D721Med (cell line): Measurements from ENCODE around the gene PGF.

Experiments used
- DNase-seq: peaks from one replicate; pipeline ENCODE4 v3.0.0; 2011; ENCODE audit warnings: low spot score; ENCODE audit not compliant: insufficient read length
- FAIRE-seq: peaks from 2 replicates; lab custom pipeline; 2011; peaks lifted over from hg19 to GRCh38; lab: Jason Lieb, UNC
- TF ChIP-seq, protein P1 (sequence below): IDR thresholded peaks from 2 replicates; pipeline ENCODE4 v1.5.1; 2012; ENCODE audit warnings: mild to moderate bottlenecking, control low read depth; ENCODE audit not compliant: insufficient read depth; ENCODE audit errors: missing control alignments

Gene PGF

DNA sequence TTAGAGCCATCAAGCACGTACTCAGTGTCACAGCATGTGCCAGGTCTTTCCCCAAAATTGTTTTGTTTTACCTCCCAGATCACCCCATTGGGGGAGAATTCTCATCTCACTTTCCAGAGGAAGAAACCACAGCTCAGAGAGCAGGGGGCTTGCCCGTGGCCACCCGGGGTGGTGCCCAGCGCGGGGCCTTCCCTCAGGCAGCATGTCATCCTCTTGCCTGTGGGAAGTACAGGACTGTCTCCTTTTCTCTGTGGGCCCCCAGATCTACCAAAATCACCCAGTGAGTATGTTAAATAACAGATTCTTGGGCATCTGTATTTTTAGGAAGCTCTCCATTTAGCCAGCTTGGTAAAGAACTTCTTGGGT is 38.2 kb downstream of the PGF start:
- TF ChIP-seq, protein P1, sequence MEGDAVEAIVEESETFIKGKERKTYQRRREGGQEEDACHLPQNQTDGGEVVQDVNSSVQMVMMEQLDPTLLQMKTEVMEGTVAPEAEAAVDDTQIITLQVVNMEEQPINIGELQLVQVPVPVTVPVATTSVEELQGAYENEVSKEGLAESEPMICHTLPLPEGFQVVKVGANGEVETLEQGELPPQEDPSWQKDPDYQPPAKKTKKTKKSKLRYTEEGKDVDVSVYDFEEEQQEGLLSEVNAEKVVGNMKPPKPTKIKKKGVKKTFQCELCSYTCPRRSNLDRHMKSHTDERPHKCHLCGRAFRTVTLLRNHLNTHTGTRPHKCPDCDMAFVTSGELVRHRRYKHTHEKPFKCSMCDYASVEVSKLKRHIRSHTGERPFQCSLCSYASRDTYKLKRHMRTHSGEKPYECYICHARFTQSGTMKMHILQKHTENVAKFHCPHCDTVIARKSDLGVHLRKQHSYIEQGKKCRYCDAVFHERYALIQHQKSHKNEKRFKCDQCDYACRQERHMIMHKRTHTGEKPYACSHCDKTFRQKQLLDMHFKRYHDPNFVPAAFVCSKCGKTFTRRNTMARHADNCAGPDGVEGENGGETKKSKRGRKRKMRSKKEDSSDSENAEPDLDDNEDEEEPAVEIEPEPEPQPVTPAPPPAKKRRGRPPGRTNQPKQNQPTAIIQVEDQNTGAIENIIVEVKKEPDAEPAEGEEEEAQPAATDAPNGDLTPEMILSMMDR, result no peak
- DNase-seq, result no peak
- no peak for FAIRE-seq

DNA sequence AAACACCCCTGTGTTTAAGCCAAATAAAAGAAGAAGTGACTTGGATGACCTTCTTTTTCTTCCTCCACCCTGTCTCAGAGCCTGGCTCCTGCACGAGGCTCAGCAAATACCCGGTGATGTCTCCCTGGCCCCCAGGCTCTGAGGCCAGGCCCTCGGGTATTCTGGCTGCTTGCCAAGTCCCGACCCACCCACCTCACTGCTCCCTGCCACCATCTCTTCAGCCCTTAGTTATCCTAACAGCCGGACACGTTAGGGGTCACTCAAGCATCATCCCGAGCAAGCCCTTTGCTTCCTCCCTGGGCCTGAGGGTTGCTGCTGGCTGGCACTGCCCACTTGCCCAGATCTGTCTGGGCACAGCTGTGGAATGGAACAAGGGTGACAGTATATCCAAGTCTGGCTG is 39.6 kb downstream of the PGF start:
- DNase-seq (no peak), FAIRE-seq (no peak)
- TF ChIP-seq, protein P1, result no peak

DNA sequence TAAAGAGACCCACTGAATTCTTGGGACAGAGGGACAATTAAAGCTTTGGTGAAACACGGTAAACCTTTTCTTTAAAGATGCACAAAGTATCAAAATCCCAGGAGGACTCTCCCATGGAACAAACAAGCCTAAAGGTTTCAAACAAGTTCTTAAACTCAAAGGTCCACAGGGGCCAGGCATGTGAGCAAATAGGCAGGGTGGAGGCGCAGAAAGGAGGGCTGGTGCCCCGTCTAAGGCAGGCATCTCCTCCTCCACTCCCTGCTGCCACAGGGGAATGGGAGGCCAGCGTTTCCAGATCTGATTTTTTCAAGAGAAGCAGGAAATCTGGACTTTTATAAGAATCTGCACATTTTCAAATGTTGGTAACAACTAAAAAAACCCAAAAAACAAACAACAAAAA is 40.0 kb downstream of the PGF start:
- TF ChIP-seq, protein P1, result no peak
- no peak for FAIRE-seq
- DNase-seq, result no peak

DNA sequence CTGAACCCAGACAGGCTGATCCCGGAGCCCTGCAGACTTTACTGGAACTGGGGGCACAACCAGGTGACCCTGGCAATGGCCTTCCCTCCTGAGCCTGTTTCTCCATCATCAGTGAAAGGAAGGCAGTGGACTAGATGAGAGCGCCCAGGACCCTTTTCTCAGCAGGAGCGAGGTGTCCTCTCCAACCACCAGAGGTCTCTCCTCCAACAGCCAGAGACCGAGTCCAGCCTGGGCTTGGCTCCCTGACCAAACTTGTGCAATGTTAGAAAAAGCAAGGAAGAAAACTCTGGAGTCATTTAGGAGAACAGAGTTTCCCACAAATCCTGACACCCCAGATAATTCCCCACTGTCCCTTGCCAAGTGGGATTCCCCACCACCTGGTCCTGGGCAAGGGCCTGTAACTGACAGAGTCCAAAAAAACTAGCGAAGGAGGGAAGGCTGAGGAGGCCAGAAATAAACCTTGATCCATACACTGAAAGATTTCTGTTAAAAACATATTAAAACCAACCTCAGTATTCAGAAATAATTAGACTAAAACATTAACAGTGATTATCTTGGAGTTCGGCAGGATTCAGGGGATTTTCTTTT is 41.3 kb downstream of the PGF start:
- FAIRE-seq (no peak), DNase-seq (no peak)
- TF ChIP-seq, protein P1, result peak; percentile 63

DNA sequence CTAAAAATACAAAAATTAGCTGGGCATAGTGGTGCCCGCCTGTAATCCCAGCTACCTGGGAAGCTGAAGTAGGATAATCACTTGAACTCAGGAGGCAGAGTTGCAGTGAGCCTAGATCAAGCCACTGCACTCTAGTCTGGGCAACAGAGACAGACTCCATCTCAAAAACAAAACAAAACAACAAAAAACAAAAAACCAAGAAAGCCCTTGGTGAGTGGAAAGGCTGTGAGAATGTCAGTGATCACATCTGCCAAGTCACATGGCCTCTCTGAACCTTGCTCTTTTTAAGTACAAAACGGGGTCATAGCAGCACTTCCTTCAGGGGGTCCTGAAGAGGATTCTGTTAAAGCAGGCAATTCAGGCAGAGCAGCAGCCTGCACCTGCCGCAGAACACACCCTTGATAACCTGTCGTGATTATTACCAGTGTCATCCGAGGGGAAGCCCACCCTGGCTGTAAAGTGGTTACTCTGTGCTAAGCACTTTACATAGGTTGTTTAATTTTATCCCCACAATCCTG is 41.9 kb downstream of the PGF start:
- DNase-seq (no peak), FAIRE-seq (no peak)
- TF ChIP-seq, protein P1, result no peak

- TF ChIP-seq, protein P1, result no peak
- no peak for DNase-seq
- FAIRE-seq, result no peak
Measured at GRCh38 chr14:74912801-74913200, 42.6 kb downstream of the PGF start.

DNA sequence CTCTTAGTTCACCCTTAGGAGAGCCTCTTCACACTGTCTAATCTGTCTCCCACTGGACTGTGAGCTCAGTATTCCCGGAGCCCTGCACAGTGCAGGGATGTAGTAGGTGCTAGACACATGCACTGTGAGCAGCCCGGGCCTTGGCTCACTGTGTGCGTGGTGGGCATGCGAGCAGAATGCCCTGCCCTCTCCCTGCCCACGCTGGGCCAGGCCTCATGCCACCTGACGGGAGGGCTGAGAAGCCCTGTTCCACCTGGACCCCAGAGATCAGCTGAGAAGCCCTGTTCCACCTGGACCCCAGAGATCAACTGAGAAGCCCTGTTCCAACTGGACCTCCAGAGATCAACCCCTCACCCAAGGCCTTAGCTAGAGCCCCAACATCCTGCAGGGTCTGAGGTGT is 43.3 kb downstream of the PGF start:
- no peak for DNase-seq
- TF ChIP-seq, protein P1, result no peak
- FAIRE-seq, result no peak
